HepG2 (cell line): ENCODE results near the gene IFNG-AS1.

Experiments
- CBFB ChIP-seq: sonication (generic); formaldehyde crosslinking; IDR thresholded peaks from 2 replicates; pipeline ENCODE4 v1.4.0; 2020; ENCODE audit warnings: missing genetic modification reagents
- HDAC6 ChIP-seq: fragments of 200-600 bp; sonication (generic); IDR thresholded peaks from 2 replicates; pipeline ENCODE4 v1.7.0; 2017; ENCODE audit warnings: mild to moderate bottlenecking, antibody characterized with exemption, low read length, low read depth
- KDM1A ChIP-seq: IDR thresholded peaks from 2 replicates; pipeline ENCODE4 v1.6.1; 2016; ENCODE audit warnings: missing compliant biosample characterization
- MAFG ChIP-seq: sonication (generic); formaldehyde crosslinking; IDR thresholded peaks from 2 replicates; pipeline ENCODE4 v1.5.1; 2020; ENCODE audit warnings: mild to moderate bottlenecking, missing genetic modification reagents
- NFIC ChIP-seq: IDR thresholded peaks from 2 replicates; pipeline ENCODE4 v1.6.1; 2012; ENCODE audit warnings: mild to moderate bottlenecking, low read length, inconsistent platforms
- REST ChIP-seq, 2 experiments: IDR thresholded peaks; 2 replicates each; pipeline ENCODE4 v1.6.1; 2011 to 2012; ENCODE audit warnings: low read length in 2 of 2, borderline replicate concordance in 1 of 2, low read depth in 1 of 2, mild to moderate bottlenecking in 1 of 2, moderate library complexity in 1 of 2
- TF ChIP-seq, protein P1 (sequence below): sonication (generic); formaldehyde crosslinking; IDR thresholded peaks from 2 replicates; pipeline ENCODE4 v1.4.0; 2020; ENCODE audit warnings: missing genetic modification reagents

DNA sequence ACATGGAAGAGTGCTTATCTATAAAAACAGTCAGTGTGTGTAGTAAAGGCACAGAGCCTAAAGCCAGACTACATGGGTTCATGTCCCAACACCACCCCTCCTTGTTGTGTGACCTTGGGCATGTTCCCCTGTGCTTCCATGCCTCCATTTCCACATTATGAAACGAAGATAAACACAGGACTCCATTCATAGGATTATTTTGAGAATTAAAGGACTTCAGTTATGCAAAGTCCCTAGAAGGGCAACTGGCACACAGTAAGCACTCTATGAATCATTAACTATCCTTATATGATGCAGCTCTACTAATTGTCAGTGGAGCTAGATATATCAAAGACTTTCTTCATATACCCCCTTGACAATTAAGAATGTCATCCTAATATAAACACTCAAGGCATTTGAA lies 17.8 kb downstream of the IFNG-AS1 start:
- TF ChIP-seq NFIC (no peak), MAFG (CRISPR knock-in tag) (no peak), REST (IDR thresholded peaks at IDR 0.05; ENCODE audit: borderline replicate concordance in 1 of 2, low read depth in 1 of 2, low read length in 2 of 2) (no peak), KDM1A (no peak), CBFB (CRISPR knock-in tag) (no peak), HDAC6 (no peak)
- TF ChIP-seq, protein P1, sequence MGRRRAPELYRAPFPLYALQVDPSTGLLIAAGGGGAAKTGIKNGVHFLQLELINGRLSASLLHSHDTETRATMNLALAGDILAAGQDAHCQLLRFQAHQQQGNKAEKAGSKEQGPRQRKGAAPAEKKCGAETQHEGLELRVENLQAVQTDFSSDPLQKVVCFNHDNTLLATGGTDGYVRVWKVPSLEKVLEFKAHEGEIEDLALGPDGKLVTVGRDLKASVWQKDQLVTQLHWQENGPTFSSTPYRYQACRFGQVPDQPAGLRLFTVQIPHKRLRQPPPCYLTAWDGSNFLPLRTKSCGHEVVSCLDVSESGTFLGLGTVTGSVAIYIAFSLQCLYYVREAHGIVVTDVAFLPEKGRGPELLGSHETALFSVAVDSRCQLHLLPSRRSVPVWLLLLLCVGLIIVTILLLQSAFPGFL (CRISPR knock-in tag): no peak
